ENCODE measurements around the gene PDE4B. TPM values are rescaled to one million over a fixed set of nuclear protein-coding genes. Genes with fewer than 3 reads are reported as not detected.

PDE4B gene
- total and polyA plus RNA-seq, 9 of the 15 experiments (the other 6 are each of a cell fraction or from before 2014, with no cell fraction given), result 0.09 TPM; not detected in 8

DNA sequence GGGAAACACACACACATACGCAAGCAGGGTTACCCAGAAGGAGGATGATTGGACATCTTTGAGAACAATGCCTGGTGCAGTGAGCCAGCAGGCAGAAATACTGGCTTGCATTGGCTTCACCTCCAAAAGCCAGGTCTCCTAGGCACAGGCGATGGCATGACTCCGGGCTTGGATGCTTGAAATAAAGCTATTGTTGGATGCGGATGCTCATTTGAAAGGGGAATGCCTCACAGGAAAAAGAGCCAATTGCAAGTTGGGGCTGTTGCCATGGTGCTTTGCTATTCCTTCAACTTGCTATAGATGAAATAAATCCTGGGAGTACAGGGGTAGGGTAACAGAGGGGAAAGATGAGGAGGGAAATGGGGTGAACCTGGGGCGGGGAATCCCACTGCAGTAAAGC, 560.6 kb downstream of the PDE4B start:
- no peaks in the 10 kb centered on the region for H3K4me1 ChIP-seq (replicated peaks in 1 of 2; ENCODE audit: control insufficient read depth in 2 of 2, insufficient read depth in 2 of 2, low read length in 2 of 2)
- H2AFZ ChIP-seq (ENCODE audit: low read depth, low read length), result no peak overlapping the region
- no peaks in the 10 kb centered on the region for H3K79me2 ChIP-seq (ENCODE audit: control insufficient read depth, insufficient read depth, low read length)
- no peaks in the 10 kb centered on the region for H4K20me1 ChIP-seq (replicated peaks; ENCODE audit: control insufficient read depth, insufficient read depth, low read length)
- ATAC-seq (no peak), DNase-seq (ENCODE audit: extremely low read depth in 1 of 4, low spot score in 3 of 4) (no peak), FAIRE-seq (no peak)
- H3K9me3 ChIP-seq (replicated peaks; ENCODE audit: control insufficient read depth, insufficient read depth, low read depth, low read length), result no peaks in the 10 kb centered on the region
- H3K4me3 ChIP-seq, result no peak overlapping the region
- BruUV-seq (replicated peaks), result no TSS peak
- no peaks in the 10 kb centered on the region for H3K36me3 ChIP-seq (ENCODE audit: control insufficient read depth, insufficient read depth, low read length)
- no peak overlapping the region for H3K9ac ChIP-seq (ENCODE audit: insufficient read depth in 1 of 2, low read depth in 2 of 2, low read length in 2 of 2)
- in situ Hi-C loops (cut with MboI) (no loop called here), intact Hi-C loops (cut with micrococcal nuclease) (no loop called here)
- H3K27me3 ChIP-seq (ENCODE audit: control insufficient read depth in 2 of 2, insufficient read depth in 2 of 2, low read length in 2 of 2), result 0 out of 5 replicates have a peak, but pooled peaks cover 0 to 4% of the 10 kb centered on the region in 2 experiments
- ChIA-PET CTCF (ENCODE audit: low intra/inter-chr PET ratio) (no interaction called here), POLR2A (interaction anchor here (0.9 kb wide), 1 partner anchor 9 kb away, joined by 3 read pairs; no protein-coding TSS in a partner anchor)
- no peaks in the 10 kb centered on the region for H3K9me1 ChIP-seq (ENCODE audit: control insufficient read depth, insufficient read depth, low read length)
- WGBS (ENCODE audit: insufficient coverage, low coverage, missing lambda C conversion rate), result 0% methylated on average over 5 of the region's 5 CpGs
- H3K4me2 ChIP-seq (ENCODE audit: insufficient read depth, low read length), result no peak overlapping the region
- TF ChIP-seq PRMT5 (CRISPR knock-in tag; IDR thresholded peaks at IDR 0.05) (no peak), ZNF12 (CRISPR knock-in tag; IDR thresholded peaks at IDR 0.05) (no peak), ZSCAN29 (IDR thresholded peaks at IDR 0.05) (no peak), ELF4 (CRISPR knock-in tag; IDR thresholded peaks at IDR 0.05) (no peak)
- TF ChIP-seq, protein P1, sequence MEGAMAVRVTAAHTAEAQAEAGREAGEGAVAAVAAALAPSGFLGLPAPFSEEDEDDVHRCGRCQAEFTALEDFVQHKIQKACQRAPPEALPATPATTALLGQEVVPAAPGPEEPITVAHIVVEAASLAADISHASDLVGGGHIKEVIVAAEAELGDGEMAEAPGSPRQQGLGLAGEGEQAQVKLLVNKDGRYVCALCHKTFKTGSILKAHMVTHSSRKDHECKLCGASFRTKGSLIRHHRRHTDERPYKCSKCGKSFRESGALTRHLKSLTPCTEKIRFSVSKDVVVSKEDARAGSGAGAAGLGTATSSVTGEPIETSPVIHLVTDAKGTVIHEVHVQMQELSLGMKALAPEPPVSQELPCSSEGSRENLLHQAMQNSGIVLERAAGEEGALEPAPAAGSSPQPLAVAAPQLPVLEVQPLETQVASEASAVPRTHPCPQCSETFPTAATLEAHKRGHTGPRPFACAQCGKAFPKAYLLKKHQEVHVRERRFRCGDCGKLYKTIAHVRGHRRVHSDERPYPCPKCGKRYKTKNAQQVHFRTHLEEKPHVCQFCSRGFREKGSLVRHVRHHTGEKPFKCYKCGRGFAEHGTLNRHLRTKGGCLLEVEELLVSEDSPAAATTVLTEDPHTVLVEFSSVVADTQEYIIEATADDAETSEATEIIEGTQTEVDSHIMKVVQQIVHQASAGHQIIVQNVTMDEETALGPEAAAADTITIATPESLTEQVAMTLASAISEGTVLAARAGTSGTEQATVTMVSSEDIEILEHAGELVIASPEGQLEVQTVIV (CRISPR knock-in tag; IDR thresholded peaks at IDR 0.05; ENCODE audit: borderline replicate concordance), result no peak
- TF ChIP-seq, protein P2, sequence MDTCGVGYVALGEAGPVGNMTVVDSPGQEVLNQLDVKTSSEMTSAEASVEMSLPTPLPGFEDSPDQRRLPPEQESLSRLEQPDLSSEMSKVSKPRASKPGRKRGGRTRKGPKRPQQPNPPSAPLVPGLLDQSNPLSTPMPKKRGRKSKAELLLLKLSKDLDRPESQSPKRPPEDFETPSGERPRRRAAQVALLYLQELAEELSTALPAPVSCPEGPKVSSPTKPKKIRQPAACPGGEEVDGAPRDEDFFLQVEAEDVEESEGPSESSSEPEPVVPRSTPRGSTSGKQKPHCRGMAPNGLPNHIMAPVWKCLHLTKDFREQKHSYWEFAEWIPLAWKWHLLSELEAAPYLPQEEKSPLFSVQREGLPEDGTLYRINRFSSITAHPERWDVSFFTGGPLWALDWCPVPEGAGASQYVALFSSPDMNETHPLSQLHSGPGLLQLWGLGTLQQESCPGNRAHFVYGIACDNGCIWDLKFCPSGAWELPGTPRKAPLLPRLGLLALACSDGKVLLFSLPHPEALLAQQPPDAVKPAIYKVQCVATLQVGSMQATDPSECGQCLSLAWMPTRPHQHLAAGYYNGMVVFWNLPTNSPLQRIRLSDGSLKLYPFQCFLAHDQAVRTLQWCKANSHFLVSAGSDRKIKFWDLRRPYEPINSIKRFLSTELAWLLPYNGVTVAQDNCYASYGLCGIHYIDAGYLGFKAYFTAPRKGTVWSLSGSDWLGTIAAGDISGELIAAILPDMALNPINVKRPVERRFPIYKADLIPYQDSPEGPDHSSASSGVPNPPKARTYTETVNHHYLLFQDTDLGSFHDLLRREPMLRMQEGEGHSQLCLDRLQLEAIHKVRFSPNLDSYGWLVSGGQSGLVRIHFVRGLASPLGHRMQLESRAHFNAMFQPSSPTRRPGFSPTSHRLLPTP (IDR thresholded peaks at IDR 0.05; ENCODE audit: borderline replicate concordance, extremely low read depth, insufficient read length), result no peak
- TF ChIP-seq, protein P3, sequence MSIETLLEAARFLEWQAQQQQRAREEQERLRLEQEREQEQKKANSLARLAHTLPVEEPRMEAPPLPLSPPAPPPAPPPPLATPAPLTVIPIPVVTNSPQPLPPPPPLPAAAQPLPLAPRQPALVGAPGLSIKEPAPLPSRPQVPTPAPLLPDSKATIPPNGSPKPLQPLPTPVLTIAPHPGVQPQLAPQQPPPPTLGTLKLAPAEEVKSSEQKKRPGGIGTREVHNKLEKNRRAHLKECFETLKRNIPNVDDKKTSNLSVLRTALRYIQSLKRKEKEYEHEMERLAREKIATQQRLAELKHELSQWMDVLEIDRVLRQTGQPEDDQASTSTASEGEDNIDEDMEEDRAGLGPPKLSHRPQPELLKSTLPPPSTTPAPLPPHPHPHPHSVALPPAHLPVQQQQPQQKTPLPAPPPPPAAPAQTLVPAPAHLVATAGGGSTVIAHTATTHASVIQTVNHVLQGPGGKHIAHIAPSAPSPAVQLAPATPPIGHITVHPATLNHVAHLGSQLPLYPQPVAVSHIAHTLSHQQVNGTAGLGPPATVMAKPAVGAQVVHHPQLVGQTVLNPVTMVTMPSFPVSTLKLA (conservative IDR thresholded peaks at IDR 0.05), result no peak
- H3K27ac ChIP-seq (ENCODE audit: extremely low read depth, low read depth, low read length), result no peak overlapping the region
